DOHH2 (cell line): ENCODE measurements around the gene DSC2.

Experiments
- H3F3A ChIP-seq: fragments of 200-600 bp; sonication (generic), shearing (Covaris generic); 2 replicates; pipeline ENCODE4 v1.6.0; 2016; ENCODE audit warnings: antibody characterized with exemption, mild to moderate bottlenecking; ENCODE audit not compliant: control insufficient read depth, insufficient read depth
- H3K27ac ChIP-seq: fragments of 200-600 bp; sonication (generic); 2 replicates; pipeline ENCODE4 v1.5.1; 2014; ENCODE audit warnings: low read depth, mild to moderate bottlenecking, low read length, moderate library complexity
- H3K27me3 ChIP-seq: fragments of 200-600 bp; sonication (generic); 2 replicates; pipeline ENCODE4 v1.6.1; 2014; ENCODE audit warnings: mild to moderate bottlenecking, low read length, mixed read lengths; ENCODE audit not compliant: control insufficient read depth
- H3K36me3 ChIP-seq: fragments of 200-600 bp; sonication (generic); 2 replicates; pipeline ENCODE4 v1.6.1; 2014; ENCODE audit warnings: mild to moderate bottlenecking, low read length, moderate library complexity, mixed read lengths; ENCODE audit not compliant: control insufficient read depth
- H3K4me1 ChIP-seq: fragments of 200-600 bp; sonication (generic); 2 replicates; pipeline ENCODE4 v1.6.1; 2014; ENCODE audit warnings: mild to moderate bottlenecking, low read length, mixed read lengths; ENCODE audit not compliant: control insufficient read depth
- H3K4me2 ChIP-seq: fragments of 200-600 bp; sonication (generic); 2 replicates; pipeline ENCODE4 v1.6.0; 2014; ENCODE audit warnings: mild to moderate bottlenecking, low read length, moderate library complexity
- H3K4me3 ChIP-seq: fragments of 200-600 bp; sonication (generic); 2 replicates; pipeline ENCODE4 v1.5.1; 2014; ENCODE audit warnings: mild to moderate bottlenecking, low read length, mixed read lengths
- H3K79me2 ChIP-seq: fragments of 200-600 bp; sonication (generic); 2 replicates; pipeline ENCODE4 v1.6.1; 2014; ENCODE audit warnings: mild to moderate bottlenecking, low read length, mixed read lengths; ENCODE audit not compliant: control insufficient read depth
- H3K9me2 ChIP-seq: fragments of 200-600 bp; sonication (generic); replicated peaks from 2 replicates; pipeline ENCODE4 v1.6.1; 2014; ENCODE audit warnings: mild to moderate bottlenecking, low read length, mixed read lengths; ENCODE audit not compliant: control insufficient read depth
- H3K9me3 ChIP-seq: fragments of 200-600 bp; sonication (generic); 2 replicates; pipeline ENCODE4 v1.6.1; 2014; ENCODE audit warnings: antibody characterized with exemption, low read length, mixed read lengths; ENCODE audit not compliant: control insufficient read depth, insufficient read depth
- H4K20me1 ChIP-seq: fragments of 200-600 bp; sonication (generic); 2 replicates; pipeline ENCODE4 v1.6.0; 2014; ENCODE audit warnings: low read depth, mild to moderate bottlenecking, antibody characterized with exemption, low read length, moderate library complexity; ENCODE audit not compliant: control insufficient read depth, insufficient read depth
- CTCF ChIP-seq: fragments of 200-600 bp; sonication (generic); IDR thresholded peaks from one replicate; pipeline ENCODE4 v1.5.1; 2014; ENCODE audit warnings: antibody characterized with exemption, mild to moderate bottlenecking, low read depth, low read length; ENCODE audit not compliant: poor library complexity, severe bottlenecking
- EZH2phosphoT487 ChIP-seq: fragments of 200-600 bp; sonication (generic); IDR thresholded peaks from 2 replicates; pipeline ENCODE4 v1.6.1; 2017; ENCODE audit warnings: borderline replicate concordance, mild to moderate bottlenecking, antibody characterized with exemption, low read length, moderate library complexity, mixed read lengths

Gene DSC2

GRCh38 chr18:31043709-31044108 is 58.5 kb downstream of the DSC2 start:
- Histone ChIP-seq H3K79me2 (no peaks in the 10 kb centered on the region), H3K4me2 (no peak overlapping the region), H3F3A (no peaks in the 10 kb centered on the region), H3K27ac (no peak overlapping the region), H3K4me3 (no peak overlapping the region), H3K36me3 (no peaks in the 10 kb centered on the region), H3K9me3 (peaks cover 21% of the 10 kb centered on the region; the same call in 1 of the 2 replicates), H3K27me3 (no peaks in the 10 kb centered on the region), H3K9me2 (no peaks in the 10 kb centered on the region), H3K4me1 (no peaks in the 10 kb centered on the region), H4K20me1 (no peaks in the 10 kb centered on the region)
- no peak for TF ChIP-seq EZH2phosphoT487
- no peak for TF ChIP-seq CTCF

- Histone ChIP-seq H3K4me3 (no peak within 1 kb of the TSS), H3K27me3 (no peaks in the 10 kb centered on the region), H3K79me2 (no peaks in the 10 kb centered on the region), H3K9me2 (no peaks in the 10 kb centered on the region), H3F3A (no peaks in the 10 kb centered on the region), H3K27ac (no peak within 1 kb of the TSS), H3K4me1 (no peaks in the 10 kb centered on the region), H3K9me3 (peaks cover 21% of the 10 kb centered on the region; the same call in 1 of the 2 replicates), H3K36me3 (no peaks in the 10 kb centered on the region), H4K20me1 (no peaks in the 10 kb centered on the region), H3K4me2 (no peak within 1 kb of the TSS)
- no peak for TF ChIP-seq EZH2phosphoT487
- no peak for TF ChIP-seq CTCF
These were observed 59.6 kb downstream of the DSC2 start, which contains the start of gene DSC3 for GRCh38 chr18:31042406-31043181. DSC3 (minus strand) TSS chr18:31042742; CDS start chr18:31042660, 82 bp downstream.

- H3K4me2 ChIP-seq: no peak overlapping the region
- H4K20me1 ChIP-seq: no peaks in the 10 kb centered on the region
- no peak overlapping the region for H3K27ac ChIP-seq
- H3F3A ChIP-seq: no peaks in the 10 kb centered on the region
- H3K27me3 ChIP-seq: no peaks in the 10 kb centered on the region
- no peak for TF ChIP-seq EZH2phosphoT487
- no peak for TF ChIP-seq CTCF
- no peaks in the 10 kb centered on the region for H3K4me1 ChIP-seq
- H3K9me2 ChIP-seq: no peaks in the 10 kb centered on the region
- no peaks in the 10 kb centered on the region for H3K36me3 ChIP-seq
- H3K79me2 ChIP-seq: no peaks in the 10 kb centered on the region
- peaks cover 21% of the 10 kb centered on the region; the same call in 1 of the 2 replicates for H3K9me3 ChIP-seq
- no peak overlapping the region for H3K4me3 ChIP-seq
These were observed 60.2 kb downstream of the DSC2 start for GRCh38 chr18:31042084-31042405.
